Measurements from ENCODE around the gene EEF1AKMT3. TPM values are rescaled to one million over a fixed set of nuclear protein-coding genes. Genes with fewer than 3 reads are reported as not detected.

The EEF1AKMT3 gene
- total and polyA plus RNA-seq, 12 donors = 1.1 to 2.6 (median 1.5) TPM

DNA sequence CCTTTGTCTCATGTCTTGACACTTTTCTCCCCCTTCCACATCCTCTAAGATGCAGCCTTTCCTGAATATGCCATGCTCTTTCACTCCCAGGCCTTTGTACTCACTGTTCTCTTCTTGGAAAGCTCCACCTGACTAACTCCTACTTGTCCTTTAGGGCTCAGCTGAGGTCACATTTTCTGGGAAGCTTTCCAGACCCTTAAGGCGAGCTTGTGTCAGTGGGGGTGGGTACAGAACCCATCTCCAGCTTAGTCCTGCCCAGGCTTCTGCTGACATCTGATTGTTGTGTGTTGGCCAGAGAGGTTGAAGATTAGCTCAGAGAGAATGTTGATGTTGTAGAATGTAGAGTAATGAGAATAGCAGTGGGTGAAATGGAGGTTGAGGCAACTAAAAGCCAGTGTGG, 7.3 kb downstream of the EEF1AKMT3 start:
- Histone ChIP-seq H3K36me3 (peaks cover 0 to 37% (median 0%) of the 10 kb centered on the region in 9 donors), H3K4me3 (no peak overlapping the region), H3K27me3 (no peaks in the 10 kb centered on the region), H3K27ac (no peak overlapping the region), H3K9me3 (no peaks in the 10 kb centered on the region), H3K4me1 (peaks cover 0 to 41% (median 17%) of the 10 kb centered on the region in 9 donors)
- intact Hi-C loops (cut with DNase I) = loop anchor here in 3 of 10 donors (5.0 kb wide), 1 partner anchor 128 kb away; no protein-coding TSS in a partner anchor
- WGBS, 2 donors = 43 to 61% methylated on average over 1 of the region's 1 CpG
- no peak for ATAC-seq
- DNase-seq = no peak
- no peak for TF ChIP-seq CTCF (IDR thresholded peaks at IDR 0.05)

DNA sequence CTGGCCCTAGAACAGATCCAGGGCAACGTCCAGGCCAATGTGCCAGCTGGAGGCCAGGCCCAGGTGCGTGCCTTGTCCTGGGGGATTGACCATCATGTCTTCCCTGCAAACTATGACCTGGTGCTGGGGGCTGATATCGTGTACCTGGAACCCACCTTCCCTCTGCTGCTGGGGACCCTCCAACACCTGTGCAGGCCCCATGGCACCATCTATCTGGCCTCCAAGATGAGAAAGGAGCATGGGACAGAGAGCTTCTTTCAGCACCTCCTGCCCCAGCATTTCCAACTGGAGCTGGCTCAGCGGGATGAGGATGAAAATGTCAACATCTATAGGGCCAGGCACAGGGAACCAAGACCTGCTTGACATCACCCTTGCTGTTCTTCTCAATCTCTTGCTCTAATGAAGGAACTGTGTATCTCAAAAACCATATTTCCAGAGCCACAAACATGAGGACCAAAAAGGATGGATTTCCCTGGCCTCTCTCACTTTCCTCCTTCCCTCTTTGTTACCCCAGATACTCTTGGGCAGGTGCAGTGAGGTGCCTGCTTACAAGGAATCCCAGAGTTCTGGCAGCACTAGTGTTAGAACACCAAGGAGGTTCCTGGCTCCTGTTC, 8.0 kb downstream of the EEF1AKMT3 start:
- WGBS, 2 donors = 89 to 93% methylated on average over 4 of the region's 4 CpGs
- no peak for ATAC-seq
- H3K4me3 ChIP-seq = no peak overlapping the region
- no peak for DNase-seq
- peaks cover 0 to 36% (median 5%) of the 10 kb centered on the region in 9 donors for H3K36me3 ChIP-seq
- peak overlapping the region in 1 of 10 donors; percentile 90 for H3K27ac ChIP-seq
- no peaks in the 10 kb centered on the region for H3K27me3 ChIP-seq
- H3K9me3 ChIP-seq = no peaks in the 10 kb centered on the region
- H3K4me1 ChIP-seq = peaks cover 0 to 41% (median 17%) of the 10 kb centered on the region in 9 donors
- TF ChIP-seq CTCF (IDR thresholded peaks at IDR 0.05) = no peak
- intact Hi-C loops (cut with DNase I) = loop anchor here in 3 of 10 donors (5.0 kb wide), 1 partner anchor 127 kb away; no protein-coding TSS in a partner anchor

GRCh38 chr12:57781244-57781643, 8.8 kb downstream of the EEF1AKMT3 start:
- DNase-seq (no peak), ATAC-seq (no peak)
- 93 to 99% methylated on average over 3 of the region's 3 CpGs for WGBS, 2 donors
- H3K27ac ChIP-seq = peak overlapping the region in 2 of 10 donors; percentile 28 to 90
- intact Hi-C loops (cut with DNase I) = loop anchor here in 3 of 10 donors (5.0 kb wide), 1 partner anchor 126 kb away; no protein-coding TSS in a partner anchor
- H3K9me3 ChIP-seq = no peaks in the 10 kb centered on the region
- no peak for TF ChIP-seq CTCF (IDR thresholded peaks at IDR 0.05)
- peaks cover 0 to 42% (median 13%) of the 10 kb centered on the region in 9 donors for H3K36me3 ChIP-seq
- H3K4me3 ChIP-seq = no peak overlapping the region
- H3K4me1 ChIP-seq = peaks cover 0 to 38% (median 17%) of the 10 kb centered on the region in 9 donors
- H3K27me3 ChIP-seq = no peaks in the 10 kb centered on the region

- H3K27ac ChIP-seq = peak overlapping the region in 2 of 10 donors; percentile 28 to 90
- H3K4me1 ChIP-seq = peaks cover 0 to 38% (median 17%) of the 10 kb centered on the region in 9 donors
- no peaks in the 10 kb centered on the region for H3K27me3 ChIP-seq
- no peak overlapping the region for H3K4me3 ChIP-seq
- ATAC-seq (no peak), DNase-seq (no peak)
- no peak for TF ChIP-seq CTCF (IDR thresholded peaks at IDR 0.05)
- intact Hi-C loops (cut with DNase I) = loop anchor here in 5 of 10 donors (1.0 to 5.0 kb wide), 3 partner anchors 123 to 126 kb away; no protein-coding TSS in a partner anchor
- WGBS, 2 donors = 68 to 79% methylated on average over 2 of the region's 2 CpGs
- H3K9me3 ChIP-seq = no peaks in the 10 kb centered on the region
- peaks cover 0 to 46% (median 18%) of the 10 kb centered on the region in 9 donors for H3K36me3 ChIP-seq
Observed at GRCh38 chr12:57781801-57782200, 9.4 kb downstream of the EEF1AKMT3 start.
